Left lung (tissue), 10 donors: ENCODE results near the gene MED23. TPM values are rescaled to one million over a fixed set of nuclear protein-coding genes. Genes with fewer than 3 reads are reported as not detected.

ENCODE experiments used
- ATAC-seq: fragments of 200-7000 bp; cut with Tn5 transposase; one replicate; pipeline ENCODE4 v1.9.1; 2020; ENCODE audit warnings: moderate library complexity
- DNase-seq, 4 donors: peaks; one replicate each; pipeline ENCODE4 v3.0.0-alpha.2; 2013 to 2020
- H3K27ac ChIP-seq, 2 donors: fragments of 200-600 bp; sonication (generic) in 1 of 2; one replicate each; pipeline versions ENCODE4 v1.5.0 to v1.8.0; 2020 to 2021
- H3K27me3 ChIP-seq, 2 donors: fragments of 200-600 bp; sonication (generic) in 1 of 2; one replicate each; pipeline versions ENCODE4 v1.5.0 to v1.8.0; 2020 to 2021
- H3K36me3 ChIP-seq, 2 donors: fragments of 200-600 bp; sonication (generic) in 1 of 2; one replicate each; pipeline versions ENCODE4 v1.5.0 to v1.8.0; 2020 to 2021
- H3K4me1 ChIP-seq, 2 donors: fragments of 200-600 bp; one replicate each; pipeline ENCODE4 v1.8.0; 2021
- H3K4me3 ChIP-seq, 2 donors: fragments of 200-600 bp; sonication (generic) in 1 of 2; one replicate each; pipeline versions ENCODE4 v1.5.0 to v1.8.0; 2020 to 2021; ENCODE audit warnings: mild to moderate bottlenecking in 1 of 2
- H3K9me3 ChIP-seq, 2 donors: fragments of 200-600 bp; sonication (generic) in 1 of 2; one replicate each; pipeline versions ENCODE4 v1.5.0 to v1.8.0; 2020 to 2021
- CTCF ChIP-seq, 2 donors: fragments of 200-600 bp; sonication (generic) in 1 of 2; IDR thresholded peaks; one replicate each; pipeline versions ENCODE4 v1.5.0 to v1.8.0; 2021; ENCODE audit warnings: antibody characterized with exemption in 2 of 2
- intact Hi-C, 2 donors: fragments of 100-400 bp; cut with DNase I; formaldehyde crosslinking; loops; one replicate each; pipeline versions ENCODE4 v1.11.2 to v1.14.2; 2022
- polyA plus RNA-seq, 6 donors: library from polyadenylated mRNA; unstranded; fragments of 120-200 nt; gene quantifications; one replicate each; pipeline ENCODE4 v1.2.1, GENCODE V29; 2013; ENCODE audit not compliant: insufficient read length in 6 of 6
- total RNA-seq, 2 donors: library from RNA; stranded (reverse); fragmentation: NEBNext Ultra II Directional; extraction: Animal tissue kit (Norgen Biotek cat#: 25700); gene quantifications; one replicate each; pipeline ENCODE4 v1.2.1, GENCODE V29; 2021
- donor health status: DM: no; HTN: yes; CAD: no.
- donor health status: DM: no; HTN: no; CAD: no.

Gene MED23
- total and polyA plus RNA-seq, 8 donors, result 25.9 to 62.5 (median 52.6) TPM

- DNase-seq (peak in 1 of 4 donors; percentile 16), ATAC-seq (no peak)
- no peaks in the 10 kb centered on the region for H3K36me3 ChIP-seq
- H3K4me3 ChIP-seq, result no peak overlapping the region
- no peak for TF ChIP-seq CTCF (IDR thresholded peaks at IDR 0.05)
- H3K27me3 ChIP-seq, result no peaks in the 10 kb centered on the region
- no peaks in the 10 kb centered on the region for H3K9me3 ChIP-seq
- intact Hi-C loops, result no loop called here
- H3K27ac ChIP-seq, result no peak overlapping the region
- H3K4me1 ChIP-seq, result no peaks in the 10 kb centered on the region
Observed at GRCh38 chr6:131524695-131525336, 103.2 kb downstream of the MED23 start.

- Histone ChIP-seq H3K4me3 (no peak overlapping the region), H3K27ac (no peak overlapping the region), H3K27me3 (no peaks in the 10 kb centered on the region), H3K36me3 (no peaks in the 10 kb centered on the region), H3K4me1 (no peaks in the 10 kb centered on the region), H3K9me3 (no peaks in the 10 kb centered on the region)
- DNase-seq, result no peak
- ATAC-seq, result no peak
- intact Hi-C loops, result no loop called here
- no peak for TF ChIP-seq CTCF (IDR thresholded peaks at IDR 0.05)
Observed at GRCh38 chr6:131523988-131524673, 103.9 kb downstream of the MED23 start.

Other genes starting within 250 kb of the MED23 start
- 1 to 10 TPM in 1 of 2 donors, under 1 TPM in 1; 0.32 to 5.8 TPM for gene ARG1, start 55.0 kb downstream of the MED23 start, total RNA-seq
- 1 to 10 TPM; 1.2 to 2.0 (median 1.4) TPM for gene ARG1, start 55.0 kb downstream of the MED23 start, polyA plus RNA-seq
- gene ENPP3, start 9.1 kb upstream of the MED23 start, total RNA-seq, result under 1 TPM; 0.44 to 0.50 TPM
- gene ENPP3, start 9.1 kb upstream of the MED23 start, polyA plus RNA-seq, result 1 to 10 TPM in 3 of 6 donors, under 1 TPM in 3; 0.66 to 1.5 (median 0.99) TPM
- not detected for gene OR2A4, start 73.2 kb upstream of the MED23 start, total RNA-seq
- gene OR2A4, start 73.2 kb upstream of the MED23 start, polyA plus RNA-seq, result under 1 TPM in 1 of 6 donors, not detected in 5; 0.26 TPM
- not detected for gene CTAGE9, start 82.8 kb upstream of the MED23 start, total RNA-seq
- gene CTAGE9, start 82.8 kb upstream of the MED23 start, polyA plus RNA-seq, result under 1 TPM in 1 of 6 donors, not detected in 5; 0.35 TPM
- 1 to 10 TPM; 2.0 TPM for gene ENPP1, start 179.8 kb upstream of the MED23 start, total RNA-seq
- 1 to 10 TPM; 1.6 to 2.5 (median 2.1) TPM for gene ENPP1, start 179.8 kb upstream of the MED23 start, polyA plus RNA-seq